Omental fat pad (tissue), 4 donors: Measurements from ENCODE around the gene BEGAIN. TPM values are rescaled to one million over a fixed set of nuclear protein-coding genes. Genes with fewer than 3 reads are reported as not detected.

ENCODE experiments used
- ATAC-seq: fragments of 150-250 bp; one replicate; pipeline ENCODE4 v1.9.1; 2016; ENCODE audit warnings: mild to moderate bottlenecking, moderate library complexity; ENCODE audit not compliant: low FRiP score
- DNase-seq: peaks from one replicate; pipeline ENCODE4 v3.0.0-alpha.2; 2019; ENCODE audit warnings: low spot score
- CTCF ChIP-seq, 3 donors: fragments of 450-650 bp; IDR thresholded peaks; one replicate each; pipeline ENCODE4 v1.5.1; 2016 to 2017; ENCODE audit warnings: antibody characterized with exemption in 3 of 3, mild to moderate bottlenecking in 3 of 3, moderate library complexity in 2 of 3
- total RNA-seq, 4 donors: library from RNA; depleted of rRNA; stranded (reverse); fragments of >200 nt; gene quantifications; one replicate each; pipeline ENCODE4 v1.1.0, GENCODE V29; 2016

The BEGAIN gene
- total RNA-seq, 4 donors from 2014 or later: 1.0 to 8.6 (median 1.6) TPM

GRCh38 chr14:100543471-100544455 is 43.5 kb downstream of the BEGAIN start:
- DNase-seq (no peak), ATAC-seq (no peak)
- no peak for TF ChIP-seq CTCF (IDR thresholded peaks at IDR 0.05)

GRCh38 chr14:100542619-100543205 is 44.5 kb downstream of the BEGAIN start:
- DNase-seq (no peak), ATAC-seq (no peak)
- TF ChIP-seq CTCF (IDR thresholded peaks at IDR 0.05): no peak

- no peak for ATAC-seq
- no peak for DNase-seq
- TF ChIP-seq CTCF (IDR thresholded peaks at IDR 0.05): no peak
These were observed 45.3 kb downstream of the BEGAIN start for GRCh38 chr14:100541621-100542560.

GRCh38 chr14:100540926-100541620 is 46.1 kb downstream of the BEGAIN start:
- DNase-seq (no peak), ATAC-seq (no peak)
- TF ChIP-seq CTCF (IDR thresholded peaks at IDR 0.05): no peak

- DNase-seq (no peak), ATAC-seq (no peak)
- no peak for TF ChIP-seq CTCF (IDR thresholded peaks at IDR 0.05)
These were observed 46.9 kb downstream of the BEGAIN start for GRCh38 chr14:100540141-100540925.
